ENCODE measurements around the gene SENP5. TPM values are rescaled to one million over a fixed set of nuclear protein-coding genes. Genes with fewer than 3 reads are reported as not detected.

The SENP5 gene
- total RNA-seq, 1 donor from 2014 or later: 47.3 TPM

- TF ChIP-seq, protein P1, sequence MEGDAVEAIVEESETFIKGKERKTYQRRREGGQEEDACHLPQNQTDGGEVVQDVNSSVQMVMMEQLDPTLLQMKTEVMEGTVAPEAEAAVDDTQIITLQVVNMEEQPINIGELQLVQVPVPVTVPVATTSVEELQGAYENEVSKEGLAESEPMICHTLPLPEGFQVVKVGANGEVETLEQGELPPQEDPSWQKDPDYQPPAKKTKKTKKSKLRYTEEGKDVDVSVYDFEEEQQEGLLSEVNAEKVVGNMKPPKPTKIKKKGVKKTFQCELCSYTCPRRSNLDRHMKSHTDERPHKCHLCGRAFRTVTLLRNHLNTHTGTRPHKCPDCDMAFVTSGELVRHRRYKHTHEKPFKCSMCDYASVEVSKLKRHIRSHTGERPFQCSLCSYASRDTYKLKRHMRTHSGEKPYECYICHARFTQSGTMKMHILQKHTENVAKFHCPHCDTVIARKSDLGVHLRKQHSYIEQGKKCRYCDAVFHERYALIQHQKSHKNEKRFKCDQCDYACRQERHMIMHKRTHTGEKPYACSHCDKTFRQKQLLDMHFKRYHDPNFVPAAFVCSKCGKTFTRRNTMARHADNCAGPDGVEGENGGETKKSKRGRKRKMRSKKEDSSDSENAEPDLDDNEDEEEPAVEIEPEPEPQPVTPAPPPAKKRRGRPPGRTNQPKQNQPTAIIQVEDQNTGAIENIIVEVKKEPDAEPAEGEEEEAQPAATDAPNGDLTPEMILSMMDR (IDR thresholded peaks at IDR 0.05; ENCODE audit: unreplicated experiment): no peak
- Mint-ChIP-seq H3K9me3 (no peaks in the 10 kb centered on the region), H3K4me3 (peak overlapping the region; percentile 26), H3K4me1 (no peaks in the 10 kb centered on the region), H3K27ac (no peak overlapping the region), H3K27me3 (ENCODE audit: low read depth) (peaks cover 80% of the 10 kb centered on the region), H3K36me3 (no peaks in the 10 kb centered on the region)
- no peak for DNase-seq (ENCODE audit: low spot score in 2 of 2, unreplicated experiment in 2 of 2)
Measured at GRCh38 chr3:196966526-196967401, 99.0 kb downstream of the SENP5 start.

DNA sequence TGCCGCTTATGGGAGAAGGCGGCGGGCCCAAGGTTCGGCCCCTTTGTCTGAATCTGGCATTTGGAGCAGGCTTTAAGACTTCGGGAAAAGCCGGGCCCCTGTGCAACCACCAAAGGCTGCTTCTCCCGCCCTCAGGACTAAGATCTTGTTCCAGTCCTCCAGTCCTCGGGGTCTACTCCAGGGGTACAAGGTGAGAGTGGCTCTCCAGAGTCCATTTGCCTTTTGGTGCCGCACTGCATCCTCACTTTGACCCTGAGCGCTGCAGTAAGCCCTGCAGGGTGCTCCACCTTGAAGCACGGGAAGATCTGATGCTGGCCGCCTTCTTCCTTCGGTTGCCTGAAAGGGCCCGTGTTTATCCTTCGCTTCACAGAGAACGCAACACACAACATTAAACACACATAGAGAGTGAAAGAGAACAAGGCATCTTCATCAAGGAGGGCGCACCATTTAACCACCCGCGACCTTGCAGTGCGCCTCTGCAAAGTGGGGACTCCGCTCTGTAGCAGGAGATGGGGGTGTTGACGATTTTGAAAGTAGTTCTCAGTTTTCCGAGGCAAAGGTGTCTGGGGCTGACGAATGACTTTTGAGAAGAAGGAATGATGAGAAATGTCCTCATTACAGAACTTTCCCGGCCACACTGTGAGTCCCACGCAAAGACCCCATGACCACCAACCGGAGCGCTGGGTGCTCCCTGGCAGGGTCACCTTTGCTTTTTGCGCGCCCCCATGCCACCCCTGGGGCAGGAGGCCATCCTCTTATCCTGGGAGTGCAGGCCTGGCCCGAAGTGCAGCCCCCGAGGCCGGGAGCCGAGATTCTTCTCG, 99.9 kb downstream of the SENP5 start:
- Mint-ChIP-seq H3K4me3 (peak overlapping the region; percentile 64), H3K36me3 (no peaks in the 10 kb centered on the region), H3K9me3 (no peaks in the 10 kb centered on the region), H3K27me3 (ENCODE audit: low read depth) (peaks cover 72% of the 10 kb centered on the region), H3K27ac (no peak overlapping the region), H3K4me1 (no peaks in the 10 kb centered on the region)
- TF ChIP-seq, protein P1 (IDR thresholded peaks at IDR 0.05; ENCODE audit: unreplicated experiment): no peak
- no peak for DNase-seq (ENCODE audit: low spot score in 2 of 2, unreplicated experiment in 2 of 2)

- DNase-seq (ENCODE audit: low spot score in 2 of 2, unreplicated experiment in 2 of 2): no peak
- H3K9me3 Mint-ChIP-seq: no peaks in the 10 kb centered on the region
- no peak within 1 kb of the TSS for H3K27ac Mint-ChIP-seq
- no peaks in the 10 kb centered on the region for H3K4me1 Mint-ChIP-seq
- peaks cover 64% of the 10 kb centered on the region for H3K27me3 Mint-ChIP-seq (ENCODE audit: low read depth)
- TF ChIP-seq, protein P1 (IDR thresholded peaks at IDR 0.05; ENCODE audit: unreplicated experiment): no peak
- peak within 1 kb of the TSS; percentile 64 for H3K4me3 Mint-ChIP-seq
- no peaks in the 10 kb centered on the region for H3K36me3 Mint-ChIP-seq
Measured at GRCh38 chr3:196968233-196969133, 100.8 kb downstream of the SENP5 start, which contains the start of gene PIGZ. Gene PIGZ (minus strand): TSS chr3:196968833. CDS start chr3:196952031, 16,802 bp downstream.

DNA sequence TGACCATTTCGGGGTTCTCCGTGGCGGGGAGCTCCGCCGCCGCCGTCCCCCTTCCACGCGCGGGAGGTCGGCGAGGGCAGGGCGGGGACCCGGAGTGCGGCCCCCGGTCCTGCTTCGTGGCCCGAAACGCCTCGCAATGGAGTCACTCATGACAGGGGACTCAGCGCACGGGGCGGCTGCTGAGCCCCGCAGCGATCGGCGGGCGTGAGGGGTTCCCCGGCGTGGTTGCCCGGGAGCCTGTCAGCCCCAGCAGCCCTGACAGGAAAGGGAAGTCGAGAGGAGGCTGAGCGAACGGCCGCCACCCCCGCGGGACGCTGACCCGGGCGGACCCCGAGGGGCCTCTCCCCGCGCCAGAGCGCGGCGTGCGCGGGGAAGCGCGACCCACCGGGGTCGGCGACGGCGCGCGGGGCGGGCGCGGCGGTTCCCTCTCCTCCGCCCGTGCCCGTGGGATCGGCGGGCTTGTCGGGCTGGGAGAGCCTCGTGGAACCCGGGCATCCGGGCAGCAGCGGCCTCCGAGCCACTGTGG, 101.5 kb downstream of the SENP5 start:
- Mint-ChIP-seq H3K27ac (no peak overlapping the region), H3K4me1 (no peaks in the 10 kb centered on the region), H3K36me3 (no peaks in the 10 kb centered on the region), H3K9me3 (no peaks in the 10 kb centered on the region), H3K4me3 (peak overlapping the region; percentile 64), H3K27me3 (ENCODE audit: low read depth) (peaks cover 60% of the 10 kb centered on the region)
- DNase-seq (ENCODE audit: low spot score in 2 of 2, unreplicated experiment in 2 of 2): no peak
- TF ChIP-seq, protein P1 (IDR thresholded peaks at IDR 0.05; ENCODE audit: unreplicated experiment): no peak

Measured in mesothelial cell of epicardium (in vitro differentiated cells).